OCI-LY7 (cell line): ENCODE results near the gene CTSV. TPM values are rescaled to one million over a fixed set of nuclear protein-coding genes. Genes with fewer than 3 reads are reported as not detected.
"Not testable (repeated sequence)": the region's sequence is repeated elsewhere in the genome, so short reads cannot be mapped to it uniquely, and the experiment has no call there.

Source experiments
- BruUV-seq: library from RNA; stranded (reverse); fragments of 400-500 nt; replicated peaks from 2 replicates; lab custom pipeline; 2021; lab: Mats Ljungman, UMichigan
- CTCF ChIA-PET: fragments of 300-600 bp; sonication (Branson Sonifier 250); formaldehyde crosslinking; loops from one replicate; lab custom pipeline; 2022; ENCODE audit warnings: antibody characterized with exemption; ENCODE audit not compliant: unreplicated experiment; lab: Charles Lee
- POLR2A ChIA-PET: fragments of 300-600 bp; sonication (Branson Sonifier 250); formaldehyde crosslinking; loops from one replicate; lab custom pipeline; 2022; ENCODE audit warnings: antibody characterized with exemption; lab: Charles Lee
- DNase-seq: peaks from one replicate; pipeline ENCODE4 v3.0.0-alpha.2; 2015; ENCODE audit warnings: low spot score
- H2AFZ ChIP-seq: fragments of 200-600 bp; sonication (generic), shearing (Covaris generic); 2 replicates; pipeline ENCODE4 v1.6.1; 2014; ENCODE audit warnings: mild to moderate bottlenecking, antibody characterized with exemption, low read length, moderate library complexity
- H3K27ac ChIP-seq: fragments of 200-600 bp; sonication (generic); 2 replicates; pipeline ENCODE4 v1.5.1; 2014; ENCODE audit warnings: mixed run types, low read depth, mild to moderate bottlenecking, moderate library complexity, low read length, inconsistent platforms; ENCODE audit not compliant: poor library complexity, severe bottlenecking
- H3K36me3 ChIP-seq: fragments of 200-600 bp; sonication (generic); 2 replicates; pipeline ENCODE4 v1.6.1; 2014; ENCODE audit warnings: mild to moderate bottlenecking, antibody characterized with exemption, low read length, moderate library complexity, mixed read lengths; ENCODE audit not compliant: insufficient read depth
- H3K4me1 ChIP-seq: fragments of 200-600 bp; sonication (generic); 2 replicates; pipeline ENCODE4 v1.5.1; 2014; ENCODE audit warnings: mild to moderate bottlenecking, low read length; ENCODE audit not compliant: insufficient read depth, poor library complexity, severe bottlenecking
- H3K4me2 ChIP-seq: fragments of 200-600 bp; sonication (generic); 2 replicates; pipeline ENCODE4 v1.6.1; 2014; ENCODE audit warnings: mild to moderate bottlenecking, low read length
- H3K4me3 ChIP-seq: fragments of 200-600 bp; sonication (generic); 2 replicates; pipeline ENCODE4 v1.5.1; 2014; ENCODE audit warnings: mild to moderate bottlenecking, low read depth, low read length; ENCODE audit not compliant: poor library complexity, severe bottlenecking
- H3K79me2 ChIP-seq: fragments of 200-600 bp; sonication (generic); 2 replicates; pipeline ENCODE4 v1.6.1; 2016; ENCODE audit warnings: low read depth, mild to moderate bottlenecking, low read length, moderate library complexity, mixed read lengths; ENCODE audit not compliant: insufficient read depth
- H3K9me2 ChIP-seq: fragments of 200-600 bp; sonication (generic); 2 replicates; pipeline ENCODE4 v1.6.1; 2016; ENCODE audit warnings: mild to moderate bottlenecking, low read length, mixed read lengths; ENCODE audit not compliant: insufficient read depth
- H3K9me3 ChIP-seq: fragments of 200-600 bp; sonication (generic); 2 replicates; pipeline ENCODE4 v1.6.1; 2014; ENCODE audit warnings: mild to moderate bottlenecking, mixed run types, low read length, mixed read lengths
- H4K20me1 ChIP-seq: fragments of 200-600 bp; sonication (generic); 2 replicates; pipeline ENCODE4 v1.6.1; 2014; ENCODE audit warnings: mild to moderate bottlenecking, antibody characterized with exemption, low read length, moderate library complexity, mixed read lengths; ENCODE audit not compliant: insufficient read depth
- EZH2phosphoT487 ChIP-seq: fragments of 200-600 bp; sonication (generic); IDR thresholded peaks from 2 replicates; pipeline ENCODE4 v1.6.1; 2018; ENCODE audit warnings: low read depth, borderline replicate concordance, mild to moderate bottlenecking, mixed run types, antibody characterized with exemption, low read length, moderate library complexity, mixed read lengths
- intact Hi-C: fragments of 100-400 bp; cut with micrococcal nuclease; formaldehyde crosslinking; loops from one replicate; pipeline ENCODE4 v1.10.0; 2022; ENCODE audit not compliant: unreplicated experiment
- total RNA-seq, 2 experiments: library from RNA; depleted of rRNA in 1 of 2; stranded (reverse); fragments of >200 nt in 1 of 2; shearing (Covaris generic) in 1 of 2; gene quantifications; 2 replicates each; pipeline ENCODE4 v1.2.3, GENCODE V29; 2014 to 2022
- TF ChIP-seq, protein P1 (sequence below): fragments of 200-600 bp; sonication (generic); conservative IDR thresholded peaks from 2 replicates; pipeline ENCODE4 v1.5.1; 2014; ENCODE audit warnings: mild to moderate bottlenecking, antibody characterized with exemption, low read length, moderate library complexity, mixed read lengths

Gene CTSV
- total RNA-seq, 2 experiments from 2014 or later = 0.25 to 1.3 TPM

DNA sequence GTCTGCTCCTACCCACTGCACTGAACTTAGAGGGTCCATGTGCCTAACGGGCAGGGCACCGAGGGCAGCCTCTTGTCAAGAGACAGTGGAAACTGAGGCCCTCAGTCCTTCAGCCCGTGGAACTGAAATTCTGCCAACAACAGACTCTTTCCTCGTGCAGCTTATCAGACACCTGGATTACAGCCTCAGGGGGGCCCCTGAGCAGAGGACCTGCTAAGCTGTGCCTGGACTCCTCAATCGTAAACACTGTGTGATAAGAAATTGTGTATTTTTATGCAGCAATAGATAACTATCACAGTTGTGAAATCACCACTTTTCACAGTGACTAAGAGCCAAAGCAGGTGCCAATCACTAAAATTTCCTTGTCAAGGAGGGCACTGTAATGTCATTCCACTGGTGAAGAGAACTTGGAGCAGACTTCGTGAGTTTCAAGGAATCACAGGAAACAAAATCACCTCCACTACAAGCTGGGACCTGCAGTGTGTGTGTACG is 33.4 kb upstream of the CTSV start:
- no peak overlapping the region for H3K4me2 ChIP-seq
- H2AFZ ChIP-seq = no peak overlapping the region
- no peaks in the 10 kb centered on the region for H3K9me2 ChIP-seq
- H3K9me3 ChIP-seq = no peaks in the 10 kb centered on the region
- ChIA-PET POLR2A (interaction anchor here (0.6 to 0.8 kb wide), 2 partner anchors 18 to 817 kb away, joined by 3 to 7 read pairs; no protein-coding TSS in a partner anchor), CTCF (no interaction called here)
- no peak overlapping the region for H3K27ac ChIP-seq
- no peak overlapping the region for H3K4me3 ChIP-seq
- no peaks in the 10 kb centered on the region for H3K79me2 ChIP-seq
- no peak for TF ChIP-seq EZH2phosphoT487
- TF ChIP-seq, protein P1, sequence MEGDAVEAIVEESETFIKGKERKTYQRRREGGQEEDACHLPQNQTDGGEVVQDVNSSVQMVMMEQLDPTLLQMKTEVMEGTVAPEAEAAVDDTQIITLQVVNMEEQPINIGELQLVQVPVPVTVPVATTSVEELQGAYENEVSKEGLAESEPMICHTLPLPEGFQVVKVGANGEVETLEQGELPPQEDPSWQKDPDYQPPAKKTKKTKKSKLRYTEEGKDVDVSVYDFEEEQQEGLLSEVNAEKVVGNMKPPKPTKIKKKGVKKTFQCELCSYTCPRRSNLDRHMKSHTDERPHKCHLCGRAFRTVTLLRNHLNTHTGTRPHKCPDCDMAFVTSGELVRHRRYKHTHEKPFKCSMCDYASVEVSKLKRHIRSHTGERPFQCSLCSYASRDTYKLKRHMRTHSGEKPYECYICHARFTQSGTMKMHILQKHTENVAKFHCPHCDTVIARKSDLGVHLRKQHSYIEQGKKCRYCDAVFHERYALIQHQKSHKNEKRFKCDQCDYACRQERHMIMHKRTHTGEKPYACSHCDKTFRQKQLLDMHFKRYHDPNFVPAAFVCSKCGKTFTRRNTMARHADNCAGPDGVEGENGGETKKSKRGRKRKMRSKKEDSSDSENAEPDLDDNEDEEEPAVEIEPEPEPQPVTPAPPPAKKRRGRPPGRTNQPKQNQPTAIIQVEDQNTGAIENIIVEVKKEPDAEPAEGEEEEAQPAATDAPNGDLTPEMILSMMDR = no peak
- intact Hi-C loops = no loop called here
- H3K4me1 ChIP-seq = no peaks in the 10 kb centered on the region
- H3K36me3 ChIP-seq = no peaks in the 10 kb centered on the region
- DNase-seq = no peak
- H4K20me1 ChIP-seq = no peaks in the 10 kb centered on the region
- no TSS peak for BruUV-seq

DNA sequence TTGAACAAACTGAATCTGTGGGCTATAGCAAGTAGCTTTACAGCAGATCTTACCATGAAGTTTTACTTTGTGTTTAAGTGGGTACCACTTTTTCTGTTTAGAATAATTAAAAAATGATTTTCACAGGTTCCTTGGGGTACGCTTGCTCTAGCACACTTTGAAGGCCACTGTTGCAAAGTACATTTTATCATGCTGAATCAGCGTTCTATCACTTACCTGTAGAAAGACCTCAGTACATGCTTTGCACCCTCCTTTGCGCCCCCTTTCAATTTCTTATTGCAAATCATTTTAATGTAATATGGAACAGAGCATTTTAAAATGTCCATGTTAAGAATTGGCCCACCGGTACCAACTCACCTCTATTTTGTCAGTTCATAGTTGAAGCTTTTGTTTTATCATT is 31.4 kb upstream of the CTSV start:
- intact Hi-C loops, H3K27ac ChIP-seq, H3K9me2 ChIP-seq, H3K4me3 ChIP-seq, H3K79me2 ChIP-seq, CTCF ChIA-PET, DNase-seq, H4K20me1 ChIP-seq, BruUV-seq, H2AFZ ChIP-seq, H3K36me3 ChIP-seq, H3K4me1 ChIP-seq, H3K4me2 ChIP-seq, H3K9me3 ChIP-seq: not testable (repeated sequence)
- POLR2A ChIA-PET = interaction anchor here (0.6 kb wide), 1 partner anchor 373 kb away, joined by 5 read pairs; no protein-coding TSS in a partner anchor

DNA sequence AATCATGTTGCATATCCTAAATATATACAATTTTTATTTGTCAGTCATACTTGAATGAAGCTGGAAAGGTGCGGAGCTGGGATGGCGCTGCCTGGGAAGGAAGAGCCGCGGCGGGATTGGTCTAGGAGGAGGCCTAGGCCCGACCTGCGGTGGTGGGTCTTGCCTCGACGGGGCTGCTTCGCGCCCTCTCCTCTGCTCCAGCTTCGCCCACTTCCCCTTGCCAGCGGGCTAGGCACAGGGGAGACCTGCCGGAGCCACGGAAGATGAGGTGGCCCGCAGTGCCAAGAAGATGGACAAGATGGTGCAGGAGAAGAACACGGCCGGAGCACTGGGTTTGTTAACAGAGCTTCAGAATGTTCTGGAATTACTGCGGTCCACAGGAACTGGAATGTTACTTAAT is 28.5 kb upstream of the CTSV start:
- Histone ChIP-seq H3K27ac (no peak overlapping the region), H3K4me3 (no peak overlapping the region), H3K9me2 (no peaks in the 10 kb centered on the region), H4K20me1 (no peaks in the 10 kb centered on the region), H3K4me2 (no peak overlapping the region), H3K4me1 (no peaks in the 10 kb centered on the region), H2AFZ (no peak overlapping the region), H3K36me3 (no peaks in the 10 kb centered on the region), H3K9me3 (no peaks in the 10 kb centered on the region), H3K79me2 (no peaks in the 10 kb centered on the region)
- intact Hi-C loops = no loop called here
- POLR2A ChIA-PET = interaction anchor here (0.6 to 0.7 kb wide), 3 partner anchors 39 to 229 kb away, joined by 3 read pairs; no protein-coding TSS in a partner anchor
- DNase-seq = no peak
- no TSS peak for BruUV-seq
- CTCF ChIA-PET = no interaction called here
- TF ChIP-seq, protein P1 = no peak
- no peak for TF ChIP-seq EZH2phosphoT487
